ENCODE data around the gene PEAK1.
A peak's percentile ranks its signal among the peaks of the same experiment; 100 is the strongest.
"Not testable (repeated sequence)": the region's sequence is repeated elsewhere in the genome, so short reads cannot be mapped to it uniquely, and the experiment has no call there.

Gene PEAK1

GRCh38 chr15:77185242-77185785 lies 234.6 kb downstream of the PEAK1 start:
- Histone ChIP-seq H3K4me1 (ENCODE audit: control insufficient read depth in 1 of 2, insufficient read depth in 2 of 2, low read length in 2 of 2) (no peaks in the 10 kb centered on the region), H3K27me3 (ENCODE audit: insufficient read depth, low read length) (no peaks in the 10 kb centered on the region), H4K12ac (ENCODE audit: low read depth, low read length) (no peak overlapping the region), H2BK5ac (ENCODE audit: low read depth, low read length, poor library complexity) (no peak overlapping the region), H3K9me3 (ENCODE audit: insufficient read depth, low read depth, low read length) (no peaks in the 10 kb centered on the region), H3K79me2 (ENCODE audit: control insufficient read depth, insufficient read depth, low read length, poor library complexity) (no peaks in the 10 kb centered on the region), H3K4me3 (ENCODE audit: low read depth, low read length) (no peak overlapping the region), H3K14ac (ENCODE audit: low read length) (no peak overlapping the region), H3K4me2 (ENCODE audit: low read length) (no peak overlapping the region), H2AK5ac (ENCODE audit: low read length) (no peak overlapping the region), H3K4ac (ENCODE audit: low read depth, low read length) (no peak overlapping the region), H3K79me1 (ENCODE audit: low read length) (no peaks in the 10 kb centered on the region), H3K18ac (ENCODE audit: low read length) (no peak overlapping the region), H2AFZ (ENCODE audit: insufficient read depth, low read length, poor library complexity) (no peak overlapping the region), H4K91ac (ENCODE audit: low read depth, low read length) (no peak overlapping the region), H4K8ac (ENCODE audit: low read depth, low read length) (no peak overlapping the region), H2BK12ac (ENCODE audit: low read length) (no peak overlapping the region), H3K36me3 (ENCODE audit: control insufficient read depth in 1 of 2, insufficient read depth in 2 of 2, low read length in 2 of 2) (no peaks in the 10 kb centered on the region), H2BK120ac (ENCODE audit: insufficient read depth, low read length, poor library complexity) (no peak overlapping the region), H3K9ac (ENCODE audit: low read length) (no peak overlapping the region), H3K27ac (ENCODE audit: low read depth, low read length) (no peak overlapping the region), H3K23ac (ENCODE audit: low read length) (no peak overlapping the region)
- no peak for DNase-seq
- no CpG with 5 or more reads among the region's 2 CpGs for WGBS (ENCODE audit: extremely low coverage, insufficient coverage, insufficient read length)

DNA sequence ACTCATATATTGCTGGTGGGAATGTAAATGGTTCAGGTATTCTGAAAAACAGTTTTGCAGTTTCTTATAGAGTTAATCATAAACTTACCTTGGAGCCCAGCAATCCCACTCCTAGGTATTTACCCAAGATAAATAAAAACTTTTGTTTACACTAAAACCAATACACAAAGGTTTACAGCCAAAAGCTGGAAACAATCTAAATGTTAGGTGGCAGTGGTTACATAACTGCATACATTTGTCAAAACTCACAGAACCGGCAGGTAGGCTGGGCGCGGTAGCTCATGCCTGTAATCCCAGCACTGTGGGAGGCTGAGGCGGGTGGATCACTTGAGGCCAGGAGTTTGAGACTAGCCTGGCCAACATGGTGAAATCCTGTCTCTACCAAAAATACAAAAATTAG lies 235.6 kb downstream of the PEAK1 start:
- H4K8ac ChIP-seq (ENCODE audit: low read depth, low read length); H4K91ac ChIP-seq (ENCODE audit: low read depth, low read length); H3K79me2 ChIP-seq (ENCODE audit: control insufficient read depth, insufficient read depth, low read length, poor library complexity); H3K14ac ChIP-seq (ENCODE audit: low read length); H3K27ac ChIP-seq (ENCODE audit: low read depth, low read length); H3K9ac ChIP-seq (ENCODE audit: low read length); H2BK120ac ChIP-seq (ENCODE audit: insufficient read depth, low read length, poor library complexity); H3K4me3 ChIP-seq (ENCODE audit: low read depth, low read length); H4K12ac ChIP-seq (ENCODE audit: low read depth, low read length); H3K4me1 ChIP-seq (ENCODE audit: control insufficient read depth in 1 of 2, insufficient read depth in 2 of 2, low read length in 2 of 2); H2BK5ac ChIP-seq (ENCODE audit: low read depth, low read length, poor library complexity); H3K79me1 ChIP-seq (ENCODE audit: low read length); H3K9me3 ChIP-seq (ENCODE audit: insufficient read depth, low read depth, low read length); H3K23ac ChIP-seq (ENCODE audit: low read length); H2BK12ac ChIP-seq (ENCODE audit: low read length); H2AFZ ChIP-seq (ENCODE audit: insufficient read depth, low read length, poor library complexity); H3K18ac ChIP-seq (ENCODE audit: low read length); H3K4me2 ChIP-seq (ENCODE audit: low read length); H3K36me3 ChIP-seq (ENCODE audit: control insufficient read depth in 1 of 2, insufficient read depth in 2 of 2, low read length in 2 of 2); H2AK5ac ChIP-seq (ENCODE audit: low read length); H3K4ac ChIP-seq (ENCODE audit: low read depth, low read length); H3K27me3 ChIP-seq (ENCODE audit: insufficient read depth, low read length): not testable (repeated sequence)
- DNase-seq = peak in 1 of 2 donors; percentile 9
- WGBS (ENCODE audit: extremely low coverage, insufficient coverage, insufficient read length) = no CpG with 5 or more reads among the region's 4 CpGs

GRCh38 chr15:77183066-77183465 lies 236.8 kb downstream of the PEAK1 start:
- no peak overlapping the region for H3K9ac ChIP-seq (ENCODE audit: low read length)
- H3K14ac ChIP-seq (ENCODE audit: low read length) = no peak overlapping the region
- H4K91ac ChIP-seq (ENCODE audit: low read depth, low read length) = no peak overlapping the region
- no peak overlapping the region for H3K27ac ChIP-seq (ENCODE audit: low read depth, low read length)
- peaks cover 2% of the 10 kb centered on the region for H3K9me3 ChIP-seq (ENCODE audit: insufficient read depth, low read depth, low read length)
- H4K12ac ChIP-seq (ENCODE audit: low read depth, low read length) = no peak overlapping the region
- no peak overlapping the region for H2BK120ac ChIP-seq (ENCODE audit: insufficient read depth, low read length, poor library complexity)
- no peaks in the 10 kb centered on the region for H3K79me1 ChIP-seq (ENCODE audit: low read length)
- peaks cover 3 to 5% of the 10 kb centered on the region in 2 experiments for H3K36me3 ChIP-seq (ENCODE audit: control insufficient read depth in 1 of 2, insufficient read depth in 2 of 2, low read length in 2 of 2)
- H3K27me3 ChIP-seq (ENCODE audit: insufficient read depth, low read length) = no peaks in the 10 kb centered on the region
- no peak overlapping the region for H2AFZ ChIP-seq (ENCODE audit: insufficient read depth, low read length, poor library complexity)
- H4K8ac ChIP-seq (ENCODE audit: low read depth, low read length) = no peak overlapping the region
- no CpG with 5 or more reads among the region's 3 CpGs for WGBS (ENCODE audit: extremely low coverage, insufficient coverage, insufficient read length)
- H3K79me2 ChIP-seq (ENCODE audit: control insufficient read depth, insufficient read depth, low read length, poor library complexity) = no peaks in the 10 kb centered on the region
- no peak overlapping the region for H2AK5ac ChIP-seq (ENCODE audit: low read length)
- no peak overlapping the region for H3K4ac ChIP-seq (ENCODE audit: low read depth, low read length)
- H3K4me2 ChIP-seq (ENCODE audit: low read length) = no peak overlapping the region
- H3K23ac ChIP-seq (ENCODE audit: low read length) = no peak overlapping the region
- H3K4me1 ChIP-seq (ENCODE audit: control insufficient read depth in 1 of 2, insufficient read depth in 2 of 2, low read length in 2 of 2) = no peaks in the 10 kb centered on the region
- H3K18ac ChIP-seq (ENCODE audit: low read length) = no peak overlapping the region
- no peak overlapping the region for H2BK12ac ChIP-seq (ENCODE audit: low read length)
- no peak overlapping the region for H2BK5ac ChIP-seq (ENCODE audit: low read depth, low read length, poor library complexity)
- no peak overlapping the region for H3K4me3 ChIP-seq (ENCODE audit: low read depth, low read length)
- DNase-seq = no peak

DNA sequence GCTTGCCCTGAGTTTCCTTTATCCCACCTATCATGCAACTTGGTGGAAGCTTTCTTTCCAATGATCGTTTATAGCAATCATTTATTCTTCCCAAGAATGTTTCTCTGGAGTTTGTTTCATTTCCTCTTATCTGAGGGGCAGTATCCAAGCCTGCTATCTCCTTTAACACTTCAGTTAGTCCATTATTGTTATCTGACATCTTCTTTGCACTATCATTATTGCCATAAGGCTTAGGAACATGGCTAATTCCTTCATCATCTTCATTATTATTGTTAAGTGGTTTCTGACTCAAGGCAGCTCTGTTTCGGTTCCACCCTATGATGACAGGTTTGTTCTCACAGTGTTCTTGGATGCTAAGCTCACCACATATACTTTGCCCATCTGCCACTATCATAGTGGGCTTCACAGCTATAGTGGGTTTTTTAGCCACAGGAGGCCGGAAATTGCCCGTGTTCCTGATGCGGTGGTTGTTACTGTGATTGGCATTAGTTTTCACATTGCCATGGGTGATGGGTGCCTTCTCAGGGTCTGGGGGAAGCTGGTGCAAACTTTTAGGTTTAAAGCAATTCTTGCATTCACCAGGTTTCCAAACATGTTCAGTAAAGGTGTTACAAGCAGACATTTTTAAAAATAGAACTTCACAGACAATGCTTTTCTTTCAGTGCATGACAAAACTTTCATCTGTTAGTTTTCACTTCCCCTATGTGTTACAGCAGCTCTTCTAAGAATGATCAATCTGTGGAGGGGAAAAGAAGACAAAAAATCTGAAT lies 238.4 kb downstream of the PEAK1 start:
- no peak overlapping the region for H4K8ac ChIP-seq (ENCODE audit: low read depth, low read length)
- no CpG with 5 or more reads among the region's 5 CpGs for WGBS (ENCODE audit: extremely low coverage, insufficient coverage, insufficient read length)
- H3K14ac ChIP-seq (ENCODE audit: low read length) = no peak overlapping the region
- no peaks in the 10 kb centered on the region for H3K4me1 ChIP-seq (ENCODE audit: control insufficient read depth in 1 of 2, insufficient read depth in 2 of 2, low read length in 2 of 2)
- no peak for DNase-seq
- H2BK12ac ChIP-seq (ENCODE audit: low read length) = no peak overlapping the region
- H3K79me1 ChIP-seq (ENCODE audit: low read length) = no peaks in the 10 kb centered on the region
- H3K18ac ChIP-seq (ENCODE audit: low read length) = no peak overlapping the region
- H4K12ac ChIP-seq (ENCODE audit: low read depth, low read length) = no peak overlapping the region
- H3K9ac ChIP-seq (ENCODE audit: low read length) = no peak overlapping the region
- no peak overlapping the region for H2AK5ac ChIP-seq (ENCODE audit: low read length)
- no peak overlapping the region for H2BK120ac ChIP-seq (ENCODE audit: insufficient read depth, low read length, poor library complexity)
- no peak overlapping the region for H3K4me3 ChIP-seq (ENCODE audit: low read depth, low read length)
- H4K91ac ChIP-seq (ENCODE audit: low read depth, low read length) = no peak overlapping the region
- H3K23ac ChIP-seq (ENCODE audit: low read length) = no peak overlapping the region
- H2AFZ ChIP-seq (ENCODE audit: insufficient read depth, low read length, poor library complexity) = no peak overlapping the region
- no peak overlapping the region for H3K4ac ChIP-seq (ENCODE audit: low read depth, low read length)
- H3K79me2 ChIP-seq (ENCODE audit: control insufficient read depth, insufficient read depth, low read length, poor library complexity) = no peaks in the 10 kb centered on the region
- peaks cover 2% of the 10 kb centered on the region for H3K9me3 ChIP-seq (ENCODE audit: insufficient read depth, low read depth, low read length)
- no peak overlapping the region for H3K4me2 ChIP-seq (ENCODE audit: low read length)
- H2BK5ac ChIP-seq (ENCODE audit: low read depth, low read length, poor library complexity) = no peak overlapping the region
- H3K27me3 ChIP-seq (ENCODE audit: insufficient read depth, low read length) = no peaks in the 10 kb centered on the region
- H3K27ac ChIP-seq (ENCODE audit: low read depth, low read length) = no peak overlapping the region
- H3K36me3 ChIP-seq (ENCODE audit: control insufficient read depth in 1 of 2, insufficient read depth in 2 of 2, low read length in 2 of 2) = peaks cover 3 to 5% of the 10 kb centered on the region in 2 experiments

All from trophoblast cell (in vitro differentiated cells and primary cell).